K562 (cell line): Measurements from ENCODE around the gene NTPCR. TPM values are rescaled to one million over a fixed set of nuclear protein-coding genes. Genes with fewer than 3 reads are reported as not detected.

Experiments used
- CEBPB ChIP-seq: fragments of 450-650 bp; IDR thresholded peaks from 2 replicates; pipeline ENCODE4 v1.6.1; 2016; ENCODE audit warnings: missing genetic modification characterization, missing compliant biosample characterization
- CHAMP1 ChIP-seq: fragments of 450-650 bp; IDR thresholded peaks from 2 replicates; pipeline ENCODE4 v1.6.1; 2016; ENCODE audit warnings: mild to moderate bottlenecking
- COPS2 ChIP-seq: fragments of 450-650 bp; conservative IDR thresholded peaks from 2 replicates; pipeline ENCODE4 v1.6.1; 2016; ENCODE audit warnings: mild to moderate bottlenecking, moderate library complexity
- ETS1 ChIP-seq: conservative IDR thresholded peaks from 2 replicates; pipeline ENCODE4 v1.6.1; 2011; ENCODE audit warnings: low read depth, mild to moderate bottlenecking, low read length; ENCODE audit not compliant: control insufficient read depth
- HBP1 ChIP-seq: fragments of 450-650 bp; formaldehyde crosslinking; IDR thresholded peaks from 2 replicates; pipeline ENCODE4 v1.4.0; 2022; ENCODE audit warnings: missing genetic modification characterization
- HMG20B ChIP-seq: fragments of 250-450 bp; sonication (Bioruptor Pico); IDR thresholded peaks from 2 replicates; pipeline ENCODE4 v1.5.0; 2021; ENCODE audit warnings: mild to moderate bottlenecking
- KDM4B ChIP-seq, 2 experiments: fragments of 450-650 bp in 1 of 2; sonication (generic) in 1 of 2; IDR thresholded peaks; 2 replicates each; pipeline ENCODE4 v1.6.1; 2016 to 2017; ENCODE audit warnings: borderline replicate concordance in 2 of 2, antibody characterized with exemption in 1 of 2, low read depth in 1 of 2, mild to moderate bottlenecking in 1 of 2
- NFIX ChIP-seq: fragments of 250-450 bp; sonication (Bioruptor Pico); IDR thresholded peaks from 2 replicates; pipeline ENCODE4 v1.4.0; 2020; ENCODE audit warnings: low read depth, mild to moderate bottlenecking, moderate library complexity
- PURB ChIP-seq: sonication (generic); formaldehyde crosslinking; IDR thresholded peaks from 2 replicates; pipeline ENCODE4 v1.9.0; 2021; ENCODE audit warnings: low read depth, mild to moderate bottlenecking, missing genetic modification reagents
- RBM14 ChIP-seq: fragments of 200-400 bp; formaldehyde crosslinking; IDR thresholded peaks from 2 replicates; pipeline ENCODE4 v1.6.1; 2018; ENCODE audit warnings: low read depth, mild to moderate bottlenecking, low read length, moderate library complexity, borderline replicate concordance; ENCODE audit not compliant: insufficient read depth
- SMAD1 ChIP-seq: fragments of 150-350 bp; IDR thresholded peaks from 2 replicates; pipeline ENCODE4 v1.6.1; 2014; ENCODE audit warnings: low read length, low read depth; ENCODE audit not compliant: partially characterized antibody
- SMAD2 ChIP-seq: fragments of 150-350 bp; IDR thresholded peaks from 2 replicates; pipeline ENCODE4 v1.6.1; 2014; ENCODE audit warnings: low read depth, mild to moderate bottlenecking, low read length
- SMARCE1 ChIP-seq: fragments of 450-650 bp; IDR thresholded peaks from 2 replicates; pipeline ENCODE4 v1.7.1; 2016; ENCODE audit warnings: mild to moderate bottlenecking
- ZNF445 ChIP-seq: fragments of 250-450 bp; sonication (Bioruptor Pico); IDR thresholded peaks from 2 replicates; pipeline ENCODE4 v1.4.0; 2020; ENCODE audit warnings: low read depth, mild to moderate bottlenecking, moderate library complexity
- polyA plus RNA-seq, 8 experiments: library from polyadenylated mRNA; depleted of rRNA in 4 of 8; stranded (reverse) in 5 of 8; unstranded in 3 of 8; fragments of >200 nt; fragmentation: Nextera tagmentation in 2 of 8; fragmentation: Illumina TruSeq in 1 of 8; extraction: Ambion mirVana in 2 of 8; extraction: Trizol in 1 of 8; gene quantifications; 2 replicates each; pipeline versions ENCODE4 v1.2.1 to v1.2.3, GENCODE V29; 2011 to 2014; ENCODE audit warnings: inconsistent platforms in 1 of 8, missing spikeins in 1 of 8
- total RNA-seq, 7 experiments: library from RNA; depleted of rRNA in 6 of 7; stranded (reverse); fragments of >200 nt in 6 of 7; fragmentation: Illumina TruSeq in 2 of 7; extraction: Trizol in 2 of 7; gene quantifications; 2 replicates each; pipeline versions ENCODE4 v1.2.1 to v1.2.3, GENCODE V29; 2011 to 2021; ENCODE audit warnings: low replicate concordance in 1 of 7
- TF ChIP-seq, protein P1 (sequence below): sonication (generic); formaldehyde crosslinking; IDR thresholded peaks from 2 replicates; pipeline ENCODE4 v1.9.0; 2022; ENCODE audit warnings: mild to moderate bottlenecking, missing genetic modification reagents
- TF ChIP-seq, protein P2 (sequence below): fragments of 250-450 bp; sonication (Bioruptor Pico); IDR thresholded peaks from 2 replicates; pipeline ENCODE4 v1.5.0; 2021
- TF ChIP-seq, protein P3 (sequence below): fragments of 450-650 bp; conservative IDR thresholded peaks from 2 replicates; pipeline ENCODE4 v1.6.1; 2016; ENCODE audit warnings: missing genetic modification characterization, low read depth, mild to moderate bottlenecking, control low read depth, missing compliant biosample characterization

Gene NTPCR
- total and polyA plus RNA-seq, 9 of the 15 experiments (the other 6 are each of a cell fraction or from before 2014, with no cell fraction given): 19.3 to 105 (median 48.8) TPM

DNA sequence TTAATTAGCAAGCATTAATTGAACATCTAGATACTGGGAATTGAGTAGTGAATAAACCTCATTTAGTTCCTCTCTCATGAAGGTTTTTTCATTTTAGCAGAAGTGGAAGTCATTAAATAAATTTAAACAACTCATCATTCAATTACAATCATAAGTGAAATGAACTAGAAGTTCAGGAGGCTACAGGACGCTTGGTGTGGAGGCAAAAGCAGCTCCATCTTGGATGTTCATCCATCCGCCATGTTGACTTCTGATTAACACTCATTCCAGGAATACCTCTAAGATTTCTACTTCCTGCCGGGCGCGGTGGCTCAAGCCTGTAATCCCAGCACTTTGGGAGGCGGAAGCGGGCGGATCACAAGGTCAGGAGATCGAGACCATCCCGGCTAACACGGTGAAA lies 11.5 kb upstream of the NTPCR start (continued):
- TF ChIP-seq SMARCE1 (no peak), CHAMP1 (no peak), CEBPB (no peak), HBP1 (CRISPR knock-in tag) (0 out of 2 replicates have a peak, but pooled peaks have one; percentile 62), NFIX (CRISPR knock-in tag) (no peak), PURB (CRISPR knock-in tag) (no peak), COPS2 (no peak), SMAD2 (no peak), KDM4B (IDR thresholded peaks at IDR 0.05; ENCODE audit: borderline replicate concordance in 2 of 2, low read depth in 1 of 2) (no peak), ETS1 (no peak), HMG20B (CRISPR knock-in tag) (no peak), RBM14 (no peak), ZNF445 (CRISPR knock-in tag) (no peak), SMAD1 (no peak)
- TF ChIP-seq, protein P1, sequence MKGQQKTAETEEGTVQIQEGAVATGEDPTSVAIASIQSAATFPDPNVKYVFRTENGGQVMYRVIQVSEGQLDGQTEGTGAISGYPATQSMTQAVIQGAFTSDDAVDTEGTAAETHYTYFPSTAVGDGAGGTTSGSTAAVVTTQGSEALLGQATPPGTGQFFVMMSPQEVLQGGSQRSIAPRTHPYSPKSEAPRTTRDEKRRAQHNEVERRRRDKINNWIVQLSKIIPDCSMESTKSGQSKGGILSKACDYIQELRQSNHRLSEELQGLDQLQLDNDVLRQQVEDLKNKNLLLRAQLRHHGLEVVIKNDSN: no peak
- TF ChIP-seq, protein P2, sequence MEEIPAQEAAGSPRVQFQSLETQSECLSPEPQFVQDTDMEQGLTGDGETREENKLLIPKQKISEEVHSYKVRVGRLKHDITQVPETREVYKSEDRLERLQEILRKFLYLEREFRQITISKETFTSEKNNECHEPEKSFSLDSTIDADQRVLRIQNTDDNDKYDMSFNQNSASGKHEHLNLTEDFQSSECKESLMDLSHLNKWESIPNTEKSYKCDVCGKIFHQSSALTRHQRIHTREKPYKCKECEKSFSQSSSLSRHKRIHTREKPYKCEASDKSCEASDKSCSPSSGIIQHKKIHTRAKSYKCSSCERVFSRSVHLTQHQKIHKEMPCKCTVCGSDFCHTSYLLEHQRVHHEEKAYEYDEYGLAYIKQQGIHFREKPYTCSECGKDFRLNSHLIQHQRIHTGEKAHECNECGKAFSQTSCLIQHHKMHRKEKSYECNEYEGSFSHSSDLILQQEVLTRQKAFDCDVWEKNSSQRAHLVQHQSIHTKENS: no peak
- TF ChIP-seq, protein P3, sequence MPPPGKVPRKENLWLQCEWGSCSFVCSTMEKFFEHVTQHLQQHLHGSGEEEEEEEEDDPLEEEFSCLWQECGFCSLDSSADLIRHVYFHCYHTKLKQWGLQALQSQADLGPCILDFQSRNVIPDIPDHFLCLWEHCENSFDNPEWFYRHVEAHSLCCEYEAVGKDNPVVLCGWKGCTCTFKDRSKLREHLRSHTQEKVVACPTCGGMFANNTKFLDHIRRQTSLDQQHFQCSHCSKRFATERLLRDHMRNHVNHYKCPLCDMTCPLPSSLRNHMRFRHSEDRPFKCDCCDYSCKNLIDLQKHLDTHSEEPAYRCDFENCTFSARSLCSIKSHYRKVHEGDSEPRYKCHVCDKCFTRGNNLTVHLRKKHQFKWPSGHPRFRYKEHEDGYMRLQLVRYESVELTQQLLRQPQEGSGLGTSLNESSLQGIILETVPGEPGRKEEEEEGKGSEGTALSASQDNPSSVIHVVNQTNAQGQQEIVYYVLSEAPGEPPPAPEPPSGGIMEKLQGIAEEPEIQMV: no peak
